H9 (cell line): ENCODE results near the gene CCDC158. TPM values are rescaled to one million over a fixed set of nuclear protein-coding genes. Genes with fewer than 3 reads are reported as not detected.

Experiments used
- DNase-seq: peaks from one replicate; pipeline ENCODE4 v3.0.0-alpha.2; 2017
- H2AFZ ChIP-seq: one replicate; pipeline ENCODE4 v1.6.1; 2013; ENCODE audit warnings: mild to moderate bottlenecking, low read length, control low read depth, moderate library complexity
- H2AK5ac ChIP-seq: 2 replicates; pipeline ENCODE4 v1.6.1; 2013; ENCODE audit warnings: low read length, control low read depth, mixed read lengths; ENCODE audit not compliant: insufficient read length
- H2BK120ac ChIP-seq: one replicate; pipeline ENCODE4 v1.6.1; 2013; ENCODE audit warnings: low read depth, mild to moderate bottlenecking, low read length, control low read depth, inconsistent platforms; ENCODE audit not compliant: poor library complexity, severe bottlenecking
- H2BK12ac ChIP-seq: 2 replicates; pipeline ENCODE4 v1.6.1; 2013; ENCODE audit warnings: low read length, control low read depth, mixed read lengths, low read depth; ENCODE audit not compliant: insufficient read length
- H2BK15ac ChIP-seq: 2 replicates; pipeline ENCODE4 v1.6.1; 2013; ENCODE audit warnings: low read depth, low read length, control low read depth
- H2BK20ac ChIP-seq: one replicate; pipeline ENCODE4 v1.6.1; 2013; ENCODE audit warnings: low read depth, mild to moderate bottlenecking, low read length, control low read depth, inconsistent platforms; ENCODE audit not compliant: poor library complexity, severe bottlenecking
- H2BK5ac ChIP-seq: 2 replicates; pipeline ENCODE4 v1.6.1; 2013; ENCODE audit warnings: low read length, control low read depth, mixed read lengths; ENCODE audit not compliant: insufficient read length
- H3K14ac ChIP-seq: 2 replicates; pipeline ENCODE4 v1.6.1; 2013; ENCODE audit warnings: low read length, control low read depth; ENCODE audit not compliant: insufficient read depth
- H3K18ac ChIP-seq: 2 replicates; pipeline ENCODE4 v1.6.1; 2013; ENCODE audit warnings: low read depth, mild to moderate bottlenecking, mixed read lengths, low read length, control low read depth; ENCODE audit not compliant: insufficient read length
- H3K23ac ChIP-seq: 2 replicates; pipeline ENCODE4 v1.6.1; 2013; ENCODE audit warnings: low read length, control low read depth, mixed read lengths, low read depth; ENCODE audit not compliant: insufficient read length
- H3K23me2 ChIP-seq: 2 replicates; pipeline ENCODE4 v1.6.1; 2013; ENCODE audit warnings: low read depth, mild to moderate bottlenecking, mixed read lengths, low read length, control low read depth; ENCODE audit not compliant: insufficient read length, poor library complexity, severe bottlenecking
- H3K27ac ChIP-seq: 2 replicates; pipeline ENCODE4 v1.5.1; 2013; ENCODE audit warnings: low read length, control low read depth, mixed read lengths, low read depth; ENCODE audit not compliant: insufficient read length
- H3K27me3 ChIP-seq: 2 replicates; pipeline ENCODE4 v1.6.1; 2013; ENCODE audit warnings: low read length, control low read depth, inconsistent platforms; ENCODE audit not compliant: insufficient read depth
- H3K4ac ChIP-seq: 2 replicates; pipeline ENCODE4 v1.6.1; 2013; ENCODE audit warnings: low read depth, mild to moderate bottlenecking, control low read depth, inconsistent platforms, low read length, moderate library complexity
- H3K4me1 ChIP-seq: 2 replicates; pipeline ENCODE4 v1.6.1; 2013; ENCODE audit warnings: low read length, control low read depth, inconsistent platforms; ENCODE audit not compliant: insufficient read depth
- H3K4me2 ChIP-seq: 2 replicates; pipeline ENCODE4 v1.6.1; 2013; ENCODE audit warnings: low read length, control low read depth, mixed read lengths; ENCODE audit not compliant: insufficient read length, insufficient read depth
- H3K56ac ChIP-seq: 2 replicates; pipeline ENCODE4 v1.6.1; 2013; ENCODE audit warnings: low read depth, mild to moderate bottlenecking, mixed read lengths, low read length, control low read depth; ENCODE audit not compliant: insufficient read length
- H3K79me1 ChIP-seq: 2 replicates; pipeline ENCODE4 v1.6.1; 2013; ENCODE audit warnings: low read depth, mild to moderate bottlenecking, moderate library complexity, low read length, control low read depth, inconsistent platforms; ENCODE audit not compliant: insufficient read depth, poor library complexity, severe bottlenecking
- H3K79me2 ChIP-seq: 2 replicates; pipeline ENCODE4 v1.6.1; 2013; ENCODE audit warnings: low read length, control low read depth, inconsistent platforms; ENCODE audit not compliant: insufficient read depth
- H3K9ac ChIP-seq: 2 replicates; pipeline ENCODE4 v1.6.1; 2013; ENCODE audit warnings: low read length, control low read depth, mixed read lengths; ENCODE audit not compliant: insufficient read length; ENCODE audit errors: extremely low read depth
- H3K9me3 ChIP-seq: one replicate; pipeline ENCODE4 v1.6.1; 2013; ENCODE audit warnings: low read depth, low read length, inconsistent platforms; ENCODE audit not compliant: control insufficient read depth
- H3T11ph ChIP-seq: one replicate; pipeline ENCODE4 v1.6.1; 2013; ENCODE audit warnings: mild to moderate bottlenecking, low read length, control low read depth, inconsistent platforms
- H4K20me1 ChIP-seq: one replicate; pipeline ENCODE4 v1.6.1; 2013; ENCODE audit not compliant: control insufficient read depth, insufficient read length, insufficient read depth
- H4K5ac ChIP-seq: 2 replicates; pipeline ENCODE4 v1.6.1; 2013; ENCODE audit warnings: low read depth, mild to moderate bottlenecking, mixed read lengths, low read length, control low read depth; ENCODE audit not compliant: insufficient read length
- H4K8ac ChIP-seq: replicated peaks from 2 replicates; pipeline ENCODE4 v1.6.1; 2013; ENCODE audit warnings: low read length, control low read depth, mixed read lengths, low read depth; ENCODE audit not compliant: insufficient read length
- H4K91ac ChIP-seq: 2 replicates; pipeline ENCODE4 v1.6.1; 2013; ENCODE audit warnings: low read depth, mild to moderate bottlenecking, moderate library complexity, mixed read lengths, low read length, control low read depth; ENCODE audit not compliant: insufficient read length
- H3K27ac Mint-ChIP-seq, 3 experiments: 2 replicates in 2 of 3; 3 replicates in 1 of 3; pipeline ENCODE4 v1.8.0; 2020 to 2021; ENCODE audit warnings: mixed read lengths in 3 of 3, mild to moderate bottlenecking in 1 of 3, moderate library complexity in 1 of 3
- H3K27me3 Mint-ChIP-seq: 2 replicates; pipeline ENCODE4 v1.8.0; 2021; ENCODE audit warnings: low read depth, mild to moderate bottlenecking, moderate library complexity, mixed read lengths
- H3K36me3 Mint-ChIP-seq, 3 experiments: 2 replicates in 2 of 3; 3 replicates in 1 of 3; pipeline ENCODE4 v1.8.0; 2020 to 2021; ENCODE audit warnings: low read depth in 3 of 3, mixed read lengths in 3 of 3; ENCODE audit not compliant: insufficient read depth in 1 of 3
- H3K4me1 Mint-ChIP-seq, 2 experiments: 2 replicates each; pipeline ENCODE4 v1.8.0; 2020; ENCODE audit warnings: mixed read lengths in 2 of 2
- H3K4me3 Mint-ChIP-seq, 2 experiments: 2 replicates in 1 of 2; 3 replicates in 1 of 2; pipeline ENCODE4 v1.8.0; 2020 to 2021; ENCODE audit warnings: mild to moderate bottlenecking in 2 of 2, mixed read lengths in 2 of 2, moderate library complexity in 1 of 2
- H3K9me3 Mint-ChIP-seq, 2 experiments: 2 replicates in 1 of 2; 3 replicates in 1 of 2; pipeline ENCODE4 v1.8.0; 2020; ENCODE audit warnings: mild to moderate bottlenecking in 2 of 2, mixed read lengths in 2 of 2, moderate library complexity in 1 of 2
- WGBS: extraction: QIAGEN DNeasy Blood & Tissue Kit; methylation state at CpG from one replicate; pipeline ENCODE4 v1.1.7; 2013; ENCODE audit warnings: missing lambda C conversion rate, low lambda C conversion rate, mixed read lengths; ENCODE audit not compliant: insufficient read length; ENCODE audit errors: extremely low coverage; 5-methylcytosine and 5-hydroxymethylcytosine counted together
- total RNA-seq: library from RNA; stranded (reverse); gene quantifications from 2 replicates; pipeline ENCODE4 v1.2.1, GENCODE V29; 2021
- TF ChIP-seq, protein P1 (sequence below): fragments of 200-600 bp; sonication (generic); conservative IDR thresholded peaks from 3 replicates; pipeline ENCODE4 v1.8.0; 2021; ENCODE audit warnings: antibody characterized with exemption, mild to moderate bottlenecking

Gene CCDC158
- total RNA-seq, 1 experiment from 2014 or later, result not detected

DNA sequence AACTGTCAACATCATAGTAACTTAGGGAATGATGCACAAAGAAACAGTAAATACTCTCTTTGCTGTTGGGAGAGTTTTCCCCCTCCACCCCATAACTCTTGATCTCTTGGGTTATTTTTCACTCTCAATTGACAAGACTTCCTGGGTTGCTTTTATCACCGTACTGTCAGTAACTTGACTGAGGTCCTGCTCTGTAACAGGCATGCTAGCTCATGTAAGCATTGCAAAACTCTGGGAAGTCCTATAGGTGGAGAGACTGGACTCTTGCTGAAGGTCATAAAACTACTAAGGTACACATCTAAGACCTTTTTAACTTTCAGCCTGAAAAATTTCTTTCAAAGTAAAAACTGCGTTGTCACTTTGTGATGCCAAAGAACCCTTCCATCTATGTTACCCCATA, 25.0 kb upstream of the CCDC158 start:
- Mint-ChIP-seq H3K4me1 (peaks cover 27 to 33% of the 10 kb centered on the region in 2 experiments), H3K9me3 (no peaks in the 10 kb centered on the region), H3K27ac (no peak overlapping the region; a peak in 1 of 7 replicates), H3K36me3 (0 out of 7 replicates have a peak, but pooled peaks cover 0 to 2% (median 0%) of the 10 kb centered on the region in 3 experiments), H3K27me3 (no peaks in the 10 kb centered on the region), H3K4me3 (no peak overlapping the region)
- Histone ChIP-seq H2BK20ac (no peak overlapping the region), H3K56ac (no peak overlapping the region), H2BK12ac (no peak overlapping the region), H2AFZ (no peak overlapping the region), H3K18ac (no peak overlapping the region), H3T11ph (no peak overlapping the region), H3K27ac (no peak overlapping the region), H3K9me3 (no peaks in the 10 kb centered on the region), H3K4me1 (peaks cover 7% of the 10 kb centered on the region; the same call in 1 of the 2 replicates), H3K79me1 (no peaks in the 10 kb centered on the region), H3K14ac (no peak overlapping the region), H2BK120ac (no peak overlapping the region), H4K8ac (no peak overlapping the region), H3K27me3 (no peaks in the 10 kb centered on the region), H2AK5ac (no peak overlapping the region), H2BK5ac (no peak overlapping the region), H3K4me2 (no peak overlapping the region), H3K79me2 (no peaks in the 10 kb centered on the region), H3K9ac (no peak overlapping the region), H4K20me1 (no peaks in the 10 kb centered on the region), H2BK15ac (no peak overlapping the region), H4K91ac (no peak overlapping the region), H3K23me2 (no peaks in the 10 kb centered on the region), H3K4ac (no peak overlapping the region), H4K5ac (no peak overlapping the region), H3K23ac (no peak overlapping the region)
- DNase-seq, result no peak
- TF ChIP-seq, protein P1, sequence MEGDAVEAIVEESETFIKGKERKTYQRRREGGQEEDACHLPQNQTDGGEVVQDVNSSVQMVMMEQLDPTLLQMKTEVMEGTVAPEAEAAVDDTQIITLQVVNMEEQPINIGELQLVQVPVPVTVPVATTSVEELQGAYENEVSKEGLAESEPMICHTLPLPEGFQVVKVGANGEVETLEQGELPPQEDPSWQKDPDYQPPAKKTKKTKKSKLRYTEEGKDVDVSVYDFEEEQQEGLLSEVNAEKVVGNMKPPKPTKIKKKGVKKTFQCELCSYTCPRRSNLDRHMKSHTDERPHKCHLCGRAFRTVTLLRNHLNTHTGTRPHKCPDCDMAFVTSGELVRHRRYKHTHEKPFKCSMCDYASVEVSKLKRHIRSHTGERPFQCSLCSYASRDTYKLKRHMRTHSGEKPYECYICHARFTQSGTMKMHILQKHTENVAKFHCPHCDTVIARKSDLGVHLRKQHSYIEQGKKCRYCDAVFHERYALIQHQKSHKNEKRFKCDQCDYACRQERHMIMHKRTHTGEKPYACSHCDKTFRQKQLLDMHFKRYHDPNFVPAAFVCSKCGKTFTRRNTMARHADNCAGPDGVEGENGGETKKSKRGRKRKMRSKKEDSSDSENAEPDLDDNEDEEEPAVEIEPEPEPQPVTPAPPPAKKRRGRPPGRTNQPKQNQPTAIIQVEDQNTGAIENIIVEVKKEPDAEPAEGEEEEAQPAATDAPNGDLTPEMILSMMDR, result no peak
- no CpG with 5 or more reads among the region's 2 CpGs for WGBS
